Mucosa of stomach (tissue), 1 donor: Measurements from ENCODE around the gene NIT1.
A peak's percentile ranks its signal among the peaks of the same experiment; 100 is the strongest.
"Not testable (repeated sequence)": the region's sequence is repeated elsewhere in the genome, so short reads cannot be mapped to it uniquely, and the experiment has no call there.

ENCODE experiments used
- H3K27me3 ChIP-seq: one replicate; pipeline ENCODE4 v1.7.0; 2013; ENCODE audit warnings: mild to moderate bottlenecking, low read length; ENCODE audit not compliant: control insufficient read depth, insufficient read depth
- H3K36me3 ChIP-seq: one replicate; pipeline ENCODE4 v1.7.0; 2013; ENCODE audit warnings: low read length; ENCODE audit not compliant: control insufficient read depth, insufficient read depth
- H3K4me1 ChIP-seq: one replicate; pipeline ENCODE4 v1.7.0; 2013; ENCODE audit warnings: mild to moderate bottlenecking, low read length; ENCODE audit not compliant: control insufficient read depth, insufficient read depth
- H3K4me3 ChIP-seq: one replicate; pipeline ENCODE4 v1.7.0; 2013; ENCODE audit warnings: low read length
- H3K9ac ChIP-seq: one replicate; pipeline ENCODE4 v1.7.0; 2013; ENCODE audit warnings: mild to moderate bottlenecking, low read length, moderate library complexity
- H3K9me3 ChIP-seq: one replicate; pipeline ENCODE4 v1.7.0; 2013; ENCODE audit warnings: mild to moderate bottlenecking, low read length, moderate library complexity; ENCODE audit not compliant: control insufficient read depth
- donor health status: Pancreatic carcinoma.

The NIT1 gene

GRCh38 chr1:161099090-161099802, 18.7 kb upstream of the NIT1 start:
- Histone ChIP-seq H3K9ac (no peak overlapping the region), H3K4me1 (peaks cover 9% of the 10 kb centered on the region), H3K36me3 (peaks cover 8% of the 10 kb centered on the region), H3K9me3 (no peaks in the 10 kb centered on the region), H3K4me3 (no peak overlapping the region), H3K27me3 (no peaks in the 10 kb centered on the region)

GRCh38 chr1:161100556-161100955, 17.3 kb upstream of the NIT1 start:
- H3K9ac ChIP-seq = no peak overlapping the region
- H3K9me3 ChIP-seq = no peaks in the 10 kb centered on the region
- peaks cover 8% of the 10 kb centered on the region for H3K36me3 ChIP-seq
- H3K4me3 ChIP-seq = no peak overlapping the region
- H3K4me1 ChIP-seq = peaks cover 9% of the 10 kb centered on the region
- H3K27me3 ChIP-seq = no peaks in the 10 kb centered on the region

GRCh38 chr1:161106431-161106830, 11.5 kb upstream of the NIT1 start:
- Histone ChIP-seq H3K27me3 (no peaks in the 10 kb centered on the region), H3K9ac (no peak overlapping the region), H3K4me1 (no peaks in the 10 kb centered on the region), H3K4me3 (no peak overlapping the region), H3K9me3 (no peaks in the 10 kb centered on the region), H3K36me3 (peaks cover 8% of the 10 kb centered on the region)

- H3K27me3 ChIP-seq = no peaks in the 10 kb centered on the region
- H3K9me3 ChIP-seq = no peaks in the 10 kb centered on the region
- no peaks in the 10 kb centered on the region for H3K4me1 ChIP-seq
- H3K4me3 ChIP-seq = no peak overlapping the region
- H3K9ac ChIP-seq = no peak overlapping the region
- H3K36me3 ChIP-seq = no peaks in the 10 kb centered on the region
Observed at GRCh38 chr1:161111117-161111516, 6.8 kb upstream of the NIT1 start.

- no peaks in the 10 kb centered on the region for H3K36me3 ChIP-seq
- H3K9me3 ChIP-seq = no peaks in the 10 kb centered on the region
- no peaks in the 10 kb centered on the region for H3K27me3 ChIP-seq
- no peak overlapping the region for H3K4me3 ChIP-seq
- H3K4me1 ChIP-seq = peaks cover 1% of the 10 kb centered on the region
- H3K9ac ChIP-seq = no peak overlapping the region
Observed at GRCh38 chr1:161111527-161111926, 6.4 kb upstream of the NIT1 start.

GRCh38 chr1:161113915-161114314, 4.0 kb upstream of the NIT1 start:
- peaks cover 15% of the 10 kb centered on the region for H3K4me1 ChIP-seq
- H3K27me3 ChIP-seq = no peaks in the 10 kb centered on the region
- H3K9ac ChIP-seq = no peak overlapping the region
- no peaks in the 10 kb centered on the region for H3K36me3 ChIP-seq
- no peaks in the 10 kb centered on the region for H3K9me3 ChIP-seq
- no peak overlapping the region for H3K4me3 ChIP-seq

- Histone ChIP-seq H3K4me3 (no peak overlapping the region), H3K9ac (no peak overlapping the region), H3K36me3 (no peaks in the 10 kb centered on the region), H3K4me1 (peaks cover 21% of the 10 kb centered on the region), H3K27me3 (no peaks in the 10 kb centered on the region), H3K9me3 (no peaks in the 10 kb centered on the region)
Observed at GRCh38 chr1:161114556-161114955, 3.3 kb upstream of the NIT1 start.

- H3K36me3 ChIP-seq = no peaks in the 10 kb centered on the region
- H3K9me3 ChIP-seq = no peaks in the 10 kb centered on the region
- no peaks in the 10 kb centered on the region for H3K27me3 ChIP-seq
- no peak overlapping the region for H3K9ac ChIP-seq
- H3K4me1 ChIP-seq = peaks cover 26% of the 10 kb centered on the region
- no peak overlapping the region for H3K4me3 ChIP-seq
Observed at GRCh38 chr1:161115132-161115711, 2.7 kb upstream of the NIT1 start.

GRCh38 chr1:161115961-161116360, 1.9 kb upstream of the NIT1 start:
- H3K36me3 ChIP-seq, H3K27me3 ChIP-seq, H3K4me3 ChIP-seq, H3K9ac ChIP-seq, H3K9me3 ChIP-seq: not testable (repeated sequence)
- peaks cover 26% of the 10 kb centered on the region for H3K4me1 ChIP-seq

GRCh38 chr1:161119092-161119903, 1.4 kb downstream of the NIT1 start:
- H3K4me1 ChIP-seq = peaks cover 26% of the 10 kb centered on the region
- no peaks in the 10 kb centered on the region for H3K27me3 ChIP-seq
- H3K9me3 ChIP-seq = no peaks in the 10 kb centered on the region
- no peaks in the 10 kb centered on the region for H3K36me3 ChIP-seq
- peak overlapping the region; percentile 91 for H3K9ac ChIP-seq
- peak overlapping the region; percentile 92 for H3K4me3 ChIP-seq

GRCh38 chr1:161121042-161121650, 3.2 kb downstream of the NIT1 start:
- Histone ChIP-seq H3K9me3 (no peaks in the 10 kb centered on the region), H3K9ac (no peak overlapping the region), H3K4me1 (peaks cover 26% of the 10 kb centered on the region), H3K4me3 (no peak overlapping the region), H3K36me3 (no peaks in the 10 kb centered on the region), H3K27me3 (no peaks in the 10 kb centered on the region)

GRCh38 chr1:161121834-161122233, 3.9 kb downstream of the NIT1 start:
- H3K9me3 ChIP-seq = no peaks in the 10 kb centered on the region
- no peaks in the 10 kb centered on the region for H3K27me3 ChIP-seq
- peaks cover 22% of the 10 kb centered on the region for H3K4me1 ChIP-seq
- no peak overlapping the region for H3K9ac ChIP-seq
- no peak overlapping the region for H3K4me3 ChIP-seq
- H3K36me3 ChIP-seq = no peaks in the 10 kb centered on the region
